Activated naive CD4-positive, alpha-beta T cell treated with anti-CD3 and anti-CD28 coated beads, Interleukin-2, amount 50 U/mL, for 16 hours (primary cell): ENCODE results near the gene ATP9B.

ENCODE experiments used
- DNase-seq: peaks from one replicate; pipeline ENCODE4 v3.0.0-alpha.2; 2020

The ATP9B gene

GRCh38 chr18:79335833-79336360, 266.7 kb downstream of the ATP9B start:
- no peak for DNase-seq

GRCh38 chr18:79336556-79337142, 267.5 kb downstream of the ATP9B start:
- no peak for DNase-seq

- DNase-seq: no peak
Measured at GRCh38 chr18:79337184-79337583, 268.0 kb downstream of the ATP9B start.

GRCh38 chr18:79337620-79338019, 268.4 kb downstream of the ATP9B start:
- no peak for DNase-seq

- no peak for DNase-seq
Measured at GRCh38 chr18:79339094-79339908, 270.1 kb downstream of the ATP9B start.

GRCh38 chr18:79343567-79344207, 274.5 kb downstream of the ATP9B start:
- DNase-seq: no peak

- DNase-seq: no peak
Measured at GRCh38 chr18:79344208-79344581, 275.0 kb downstream of the ATP9B start.

- no peak for DNase-seq
Measured at GRCh38 chr18:79345366-79345765, 276.2 kb downstream of the ATP9B start.

GRCh38 chr18:79345981-79346380, 276.8 kb downstream of the ATP9B start:
- DNase-seq: no peak

- no peak for DNase-seq
Measured at GRCh38 chr18:79348066-79348465, 278.9 kb downstream of the ATP9B start.

- DNase-seq: no peak
Measured at GRCh38 chr18:79352432-79352831, 283.2 kb downstream of the ATP9B start.

GRCh38 chr18:79353267-79353666, 284.1 kb downstream of the ATP9B start:
- no peak for DNase-seq

GRCh38 chr18:79354350-79354749, 285.2 kb downstream of the ATP9B start:
- DNase-seq: no peak

GRCh38 chr18:79355433-79356335, 286.5 kb downstream of the ATP9B start:
- DNase-seq: no peak

GRCh38 chr18:79356435-79356834, 287.2 kb downstream of the ATP9B start:
- no peak for DNase-seq

- no peak for DNase-seq
Measured at GRCh38 chr18:79360933-79361332, 291.7 kb downstream of the ATP9B start.

GRCh38 chr18:79361766-79362522, 292.8 kb downstream of the ATP9B start:
- DNase-seq: no peak

- DNase-seq: no peak
Measured at GRCh38 chr18:79365701-79366100, 296.5 kb downstream of the ATP9B start.

GRCh38 chr18:79366177-79367094, 297.2 kb downstream of the ATP9B start:
- no peak for DNase-seq

GRCh38 chr18:79367480-79367879, 298.3 kb downstream of the ATP9B start:
- no peak for DNase-seq

GRCh38 chr18:79367989-79368388, 298.8 kb downstream of the ATP9B start:
- DNase-seq: no peak
